ENCODE measurements around the gene UQCR11. TPM values are rescaled to one million over a fixed set of nuclear protein-coding genes. Genes with fewer than 3 reads are reported as not detected.

The UQCR11 gene
- total RNA-seq, 2 experiments from 2014 or later: 86.2 to 187 TPM

GRCh38 chr19:1613146-1613545, 7.9 kb upstream of the UQCR11 start:
- H3K4me1 ChIP-seq (ENCODE audit: insufficient read depth, low read length, poor library complexity, severe bottlenecking): peaks cover 79% of the 10 kb centered on the region
- intact Hi-C loops (cut with micrococcal nuclease; ENCODE audit: unreplicated experiment): no loop called here
- no peaks in the 10 kb centered on the region for H4K20me1 ChIP-seq (ENCODE audit: insufficient read depth, low read length)
- H3K4me2 ChIP-seq (ENCODE audit: low read length): no peak overlapping the region
- DNase-seq (ENCODE audit: low spot score): no peak
- no peaks in the 10 kb centered on the region for H3K9me3 ChIP-seq (ENCODE audit: low read length)
- TF ChIP-seq EZH2phosphoT487 (IDR thresholded peaks at IDR 0.05; ENCODE audit: borderline replicate concordance, low read depth, low read length): no peak
- TF ChIP-seq, protein P1, sequence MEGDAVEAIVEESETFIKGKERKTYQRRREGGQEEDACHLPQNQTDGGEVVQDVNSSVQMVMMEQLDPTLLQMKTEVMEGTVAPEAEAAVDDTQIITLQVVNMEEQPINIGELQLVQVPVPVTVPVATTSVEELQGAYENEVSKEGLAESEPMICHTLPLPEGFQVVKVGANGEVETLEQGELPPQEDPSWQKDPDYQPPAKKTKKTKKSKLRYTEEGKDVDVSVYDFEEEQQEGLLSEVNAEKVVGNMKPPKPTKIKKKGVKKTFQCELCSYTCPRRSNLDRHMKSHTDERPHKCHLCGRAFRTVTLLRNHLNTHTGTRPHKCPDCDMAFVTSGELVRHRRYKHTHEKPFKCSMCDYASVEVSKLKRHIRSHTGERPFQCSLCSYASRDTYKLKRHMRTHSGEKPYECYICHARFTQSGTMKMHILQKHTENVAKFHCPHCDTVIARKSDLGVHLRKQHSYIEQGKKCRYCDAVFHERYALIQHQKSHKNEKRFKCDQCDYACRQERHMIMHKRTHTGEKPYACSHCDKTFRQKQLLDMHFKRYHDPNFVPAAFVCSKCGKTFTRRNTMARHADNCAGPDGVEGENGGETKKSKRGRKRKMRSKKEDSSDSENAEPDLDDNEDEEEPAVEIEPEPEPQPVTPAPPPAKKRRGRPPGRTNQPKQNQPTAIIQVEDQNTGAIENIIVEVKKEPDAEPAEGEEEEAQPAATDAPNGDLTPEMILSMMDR (conservative IDR thresholded peaks at IDR 0.05; ENCODE audit: low read length): no peak
- H3K9me2 ChIP-seq (ENCODE audit: insufficient read depth, low read length): no peaks in the 10 kb centered on the region
- no peak overlapping the region for H3K27ac ChIP-seq (ENCODE audit: low read depth, low read length, poor library complexity, severe bottlenecking)
- no peak overlapping the region for H2AFZ ChIP-seq (ENCODE audit: low read length)
- ChIA-PET CTCF (ENCODE audit: unreplicated experiment) (no interaction called here), POLR2A (no interaction called here)
- H3K79me2 ChIP-seq (ENCODE audit: insufficient read depth, low read depth, low read length): peaks cover 10% of the 10 kb centered on the region; the same call in 1 of the 2 replicates
- peaks cover 99% of the 10 kb centered on the region for H3K36me3 ChIP-seq (ENCODE audit: insufficient read depth, low read length)
- BruUV-seq (replicated peaks): no TSS peak
- H3K4me3 ChIP-seq (ENCODE audit: low read depth, low read length, poor library complexity, severe bottlenecking): no peak overlapping the region

DNA sequence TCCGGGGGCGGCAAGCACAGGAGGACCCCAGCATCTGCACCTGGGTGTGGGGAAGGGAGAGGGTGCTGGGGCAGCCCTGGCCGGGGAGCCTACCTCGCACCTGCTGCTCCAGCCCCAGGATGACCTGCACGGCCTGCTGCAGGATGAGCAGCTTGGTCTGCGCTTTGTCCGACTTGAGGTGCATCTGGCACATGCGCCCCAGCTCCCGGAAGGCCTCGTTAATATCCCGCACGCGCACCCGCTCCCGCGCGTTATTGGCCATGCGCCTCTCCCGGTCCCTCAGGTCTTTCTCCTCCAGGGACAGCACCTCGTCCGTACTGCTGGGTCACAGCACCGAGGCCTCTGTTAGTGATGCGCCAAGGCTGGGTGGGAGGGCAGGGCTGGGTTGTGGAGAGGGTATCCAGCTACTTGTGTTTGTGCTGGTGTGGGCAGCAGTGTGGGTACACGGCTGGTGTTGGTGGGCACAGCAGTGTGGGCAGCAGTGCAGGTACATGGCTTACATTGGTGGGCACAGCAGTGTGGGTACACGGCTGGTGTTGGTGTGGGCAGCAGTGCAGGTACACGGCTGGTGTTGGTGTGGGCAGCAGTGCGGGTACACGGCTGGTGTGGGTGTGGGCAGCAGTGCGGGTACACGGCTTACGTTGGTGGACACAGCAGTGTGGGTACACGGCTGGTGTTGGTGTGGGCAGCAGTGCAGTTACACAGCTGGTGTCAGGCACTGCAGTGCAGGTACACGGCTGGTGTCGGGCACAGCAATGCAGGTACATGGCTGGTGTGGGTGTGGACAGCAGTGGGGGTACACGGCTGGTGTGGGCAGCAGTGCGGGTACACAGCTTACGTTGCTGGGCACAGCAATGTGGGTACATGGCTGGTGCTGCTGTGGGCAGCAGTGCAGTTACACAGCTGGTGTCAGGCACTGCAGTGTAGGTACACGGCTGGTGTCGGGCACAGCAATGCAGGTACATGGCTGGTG, 7.1 kb upstream of the UQCR11 start:
- ChIA-PET POLR2A (no interaction called here), CTCF (ENCODE audit: unreplicated experiment) (no interaction called here)
- intact Hi-C loops (cut with micrococcal nuclease; ENCODE audit: unreplicated experiment): no loop called here
- Histone ChIP-seq H3K4me2 (ENCODE audit: low read length) (no peak overlapping the region; the same call in 1 of the 2 replicates), H3K9me2 (ENCODE audit: insufficient read depth, low read length) (no peaks in the 10 kb centered on the region), H3K4me1 (ENCODE audit: insufficient read depth, low read length, poor library complexity, severe bottlenecking) (peaks cover 79% of the 10 kb centered on the region), H2AFZ (ENCODE audit: low read length) (no peak overlapping the region), H3K79me2 (ENCODE audit: insufficient read depth, low read depth, low read length) (peaks cover 10% of the 10 kb centered on the region; the same call in 1 of the 2 replicates), H3K27ac (ENCODE audit: low read depth, low read length, poor library complexity, severe bottlenecking) (peak overlapping the region; percentile 88), H3K4me3 (ENCODE audit: low read depth, low read length, poor library complexity, severe bottlenecking) (no peak overlapping the region), H3K36me3 (ENCODE audit: insufficient read depth, low read length) (peaks cover 93% of the 10 kb centered on the region), H4K20me1 (ENCODE audit: insufficient read depth, low read length) (no peaks in the 10 kb centered on the region), H3K9me3 (ENCODE audit: low read length) (no peaks in the 10 kb centered on the region)
- TF ChIP-seq EZH2phosphoT487 (IDR thresholded peaks at IDR 0.05; ENCODE audit: borderline replicate concordance, low read depth, low read length): no peak
- TF ChIP-seq, protein P1 (conservative IDR thresholded peaks at IDR 0.05; ENCODE audit: low read length): no peak
- no peak for DNase-seq (ENCODE audit: low spot score)
- BruUV-seq (replicated peaks): no TSS peak

DNA sequence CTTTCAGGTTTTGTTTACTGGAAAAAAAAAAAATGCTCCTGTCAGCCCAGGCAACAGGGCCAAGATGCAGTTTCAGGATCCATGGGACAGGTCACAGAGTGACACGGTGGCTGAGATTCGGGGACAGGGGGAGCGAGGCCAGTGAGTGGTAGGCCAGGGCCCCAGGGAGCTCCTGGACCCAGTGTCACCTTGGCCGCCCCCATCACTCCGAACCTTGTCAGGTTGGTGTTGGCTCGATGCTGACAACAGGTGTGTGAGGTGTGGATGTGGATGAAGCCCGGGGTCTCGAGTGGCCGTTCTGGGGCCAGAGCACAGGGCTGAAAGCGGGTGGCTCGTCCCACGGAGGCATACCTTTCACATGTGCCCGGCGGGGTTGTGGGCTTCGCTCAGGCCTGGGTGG, 6.1 kb upstream of the UQCR11 start:
- intact Hi-C loops (cut with micrococcal nuclease; ENCODE audit: unreplicated experiment): no loop called here
- ChIA-PET POLR2A (interaction anchor here (0.6 kb wide), 1 partner anchor 849 kb away, joined by 7 read pairs; no protein-coding TSS in a partner anchor), CTCF (ENCODE audit: unreplicated experiment) (no interaction called here)

More for the DNA sequence above, 6.1 kb upstream of the UQCR11 start:
- no peaks in the 10 kb centered on the region for H4K20me1 ChIP-seq (ENCODE audit: insufficient read depth, low read length)
- peak overlapping the region; percentile 88 for H3K27ac ChIP-seq (ENCODE audit: low read depth, low read length, poor library complexity, severe bottlenecking)
- no TSS peak for BruUV-seq (replicated peaks)
- H3K4me3 ChIP-seq (ENCODE audit: low read depth, low read length, poor library complexity, severe bottlenecking): no peak overlapping the region
- TF ChIP-seq, protein P1 (conservative IDR thresholded peaks at IDR 0.05; ENCODE audit: low read length): no peak
- TF ChIP-seq EZH2phosphoT487 (IDR thresholded peaks at IDR 0.05; ENCODE audit: borderline replicate concordance, low read depth, low read length): no peak
- DNase-seq (ENCODE audit: low spot score): no peak
- H3K4me1 ChIP-seq (ENCODE audit: insufficient read depth, low read length, poor library complexity, severe bottlenecking): peaks cover 79% of the 10 kb centered on the region
- H3K9me2 ChIP-seq (ENCODE audit: insufficient read depth, low read length): no peaks in the 10 kb centered on the region
- no peak overlapping the region for H2AFZ ChIP-seq (ENCODE audit: low read length)
- peaks cover 6% of the 10 kb centered on the region; the same call in 1 of the 2 replicates for H3K79me2 ChIP-seq (ENCODE audit: insufficient read depth, low read depth, low read length)
- peaks cover 82% of the 10 kb centered on the region for H3K36me3 ChIP-seq (ENCODE audit: insufficient read depth, low read length)
- peak overlapping the region; percentile 37 for H3K4me2 ChIP-seq (ENCODE audit: low read length)
- no peaks in the 10 kb centered on the region for H3K9me3 ChIP-seq (ENCODE audit: low read length)
